ENCODE results near the gene BLVRB. TPM values are rescaled to one million over a fixed set of nuclear protein-coding genes. Genes with fewer than 3 reads are reported as not detected.
"Not testable (repeated sequence)": the region's sequence is repeated elsewhere in the genome, so short reads cannot be mapped to it uniquely, and the experiment has no call there.

Gene BLVRB
- total RNA-seq, 3 donors from 2014 or later, result 17.0 to 19.2 (median 18.1) TPM

GRCh38 chr19:40428197-40428596, 37.3 kb downstream of the BLVRB start:
- not testable (repeated sequence) for H3K4me3 Mint-ChIP-seq; H3K36me3 Mint-ChIP-seq (ENCODE audit: insufficient read depth); H3K27me3 Mint-ChIP-seq (ENCODE audit: low read depth); ATAC-seq; H3K9me3 Mint-ChIP-seq; DNase-seq
- peaks cover 18% of the 10 kb centered on the region for H3K4me1 Mint-ChIP-seq (ENCODE audit: low read depth)

DNA sequence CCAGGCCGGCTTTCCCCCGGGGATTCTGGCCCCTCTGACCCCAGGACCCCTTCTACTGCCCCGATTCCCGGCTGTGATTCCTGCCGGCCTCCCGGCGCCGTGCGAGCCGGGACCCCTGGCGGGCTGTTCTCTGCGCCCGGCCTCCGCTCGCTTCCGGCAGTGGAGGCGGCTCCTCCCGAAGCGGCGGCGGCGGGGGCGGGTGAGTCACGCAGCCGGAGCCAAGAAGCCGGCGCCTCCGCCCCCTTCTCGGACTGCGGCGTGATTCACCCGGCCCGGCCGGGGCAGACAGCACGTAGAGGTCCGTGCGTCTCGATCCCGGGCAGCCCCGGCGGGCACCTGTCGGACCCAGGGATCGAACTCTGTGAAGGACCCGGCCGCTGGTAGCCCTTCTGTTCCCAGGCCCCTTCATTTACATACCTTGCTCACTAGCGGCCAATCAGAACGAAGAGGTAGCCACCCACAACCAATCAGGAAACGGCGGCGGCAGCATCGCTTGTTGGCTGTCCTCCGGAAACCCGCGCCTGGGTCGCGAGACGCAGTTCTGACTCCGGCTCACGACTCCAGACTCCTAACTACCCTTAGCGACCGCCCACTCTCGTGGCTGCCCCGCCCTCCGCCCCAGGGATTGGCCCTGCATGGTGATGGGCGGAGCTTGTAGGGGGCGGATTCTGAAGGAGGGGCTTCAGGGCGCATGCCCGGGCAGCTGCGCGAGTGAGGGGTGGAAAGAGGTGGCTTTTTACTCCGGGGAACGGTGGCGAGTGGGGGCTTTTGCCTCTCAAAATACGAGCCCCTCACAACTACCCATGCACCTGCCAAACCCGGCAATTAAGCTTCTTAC, 39.9 kb downstream of the BLVRB start, which contains the start of gene SERTAD1:
TSS of gene SERTAD1 (minus strand) at position 543 of the 838 bp plus-strand sequence. CDS start 2,446 bp downstream, outside the sequence.
- peak; percentile 87 to 91 for ATAC-seq
- peak; percentile 100 for DNase-seq
- H3K4me3 Mint-ChIP-seq, result peak within 1 kb of the TSS; percentile 93
- H3K4me1 Mint-ChIP-seq (ENCODE audit: low read depth), result peaks cover 24% of the 10 kb centered on the region
- H3K27me3 Mint-ChIP-seq (ENCODE audit: low read depth), result no peaks in the 10 kb centered on the region
- peaks cover 6% of the 10 kb centered on the region for H3K36me3 Mint-ChIP-seq (ENCODE audit: insufficient read depth)
- H3K9me3 Mint-ChIP-seq, result no peaks in the 10 kb centered on the region

- H3K27me3 Mint-ChIP-seq (ENCODE audit: low read depth), result no peaks in the 10 kb centered on the region
- H3K9me3 Mint-ChIP-seq, result no peaks in the 10 kb centered on the region
- H3K4me1 Mint-ChIP-seq (ENCODE audit: low read depth), result peaks cover 24% of the 10 kb centered on the region
- DNase-seq (no peak), ATAC-seq (no peak)
- H3K36me3 Mint-ChIP-seq (ENCODE audit: insufficient read depth), result peaks cover 6% of the 10 kb centered on the region
- H3K4me3 Mint-ChIP-seq, result peak overlapping the region; percentile 93
Measured at GRCh38 chr19:40424637-40425449, 40.7 kb downstream of the BLVRB start.

DNA sequence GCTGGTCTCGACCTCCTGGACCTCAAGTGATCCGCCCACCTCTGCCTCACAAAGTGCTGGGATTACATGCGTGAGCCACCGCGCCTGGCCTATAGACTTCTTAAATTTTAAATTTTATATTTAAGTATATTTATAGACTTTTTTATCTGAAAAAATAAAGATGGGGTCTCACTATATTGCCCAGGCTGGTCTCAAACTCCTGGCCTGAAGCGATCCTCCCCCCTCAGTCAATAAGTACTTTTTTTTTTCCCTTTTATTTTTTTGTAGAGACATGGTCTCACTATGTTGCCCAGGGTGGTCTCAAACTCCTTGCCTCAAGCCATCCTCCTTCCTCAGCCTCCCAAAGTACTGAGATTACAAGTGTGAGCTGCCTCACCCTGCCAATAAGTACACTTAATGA, 41.6 kb downstream of the BLVRB start:
- no peak for ATAC-seq
- Mint-ChIP-seq H3K4me1 (ENCODE audit: low read depth) (peaks cover 24% of the 10 kb centered on the region), H3K36me3 (ENCODE audit: insufficient read depth) (peaks cover 6% of the 10 kb centered on the region), H3K4me3 (peak overlapping the region; percentile 93), H3K27me3 (ENCODE audit: low read depth) (no peaks in the 10 kb centered on the region), H3K9me3 (no peaks in the 10 kb centered on the region)
- DNase-seq, result no peak

DNA sequence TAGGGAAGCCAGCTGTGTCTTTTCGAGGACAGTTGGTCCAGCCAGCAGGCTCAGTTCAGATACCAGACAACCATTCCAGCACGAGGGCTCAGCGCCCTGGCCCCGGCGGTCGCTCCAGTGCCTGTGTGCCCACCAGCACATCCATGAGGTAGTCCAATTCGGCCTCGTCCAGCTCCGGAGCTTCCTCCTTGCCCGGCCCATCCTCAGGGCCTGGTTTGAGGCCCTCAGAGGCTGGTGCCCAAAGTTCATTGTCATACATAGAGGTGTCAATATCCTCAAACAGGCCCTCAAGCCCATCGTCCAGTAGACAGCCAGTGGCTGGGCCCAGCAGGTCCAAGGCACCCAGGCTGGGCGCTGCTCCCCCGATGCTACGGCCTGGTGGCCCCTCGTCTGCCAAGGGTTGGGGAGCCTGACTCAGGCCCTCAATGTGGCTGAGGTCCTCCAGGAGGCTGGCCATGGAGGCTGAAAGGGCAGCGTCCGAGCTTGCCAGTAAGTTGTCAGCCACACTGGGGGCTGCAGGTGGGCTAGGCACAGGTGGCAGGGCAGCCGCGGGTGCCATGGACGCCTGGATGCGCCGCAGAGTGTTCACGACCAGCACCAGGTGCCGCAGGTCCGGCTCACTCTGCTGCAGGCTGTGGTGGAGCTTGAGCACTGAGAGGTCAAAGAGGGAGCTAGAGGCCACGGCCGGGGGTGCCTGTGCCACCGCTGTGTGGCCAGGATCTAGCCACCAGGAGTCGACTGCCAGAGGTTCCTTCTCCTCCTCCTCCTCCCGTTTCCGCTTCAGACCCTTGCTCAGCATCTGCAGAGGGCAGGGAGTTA, 42.6 kb downstream of the BLVRB start:
- ATAC-seq, result no peak
- Mint-ChIP-seq H3K4me1 (ENCODE audit: low read depth) (peaks cover 24% of the 10 kb centered on the region), H3K36me3 (ENCODE audit: insufficient read depth) (peaks cover 6% of the 10 kb centered on the region), H3K4me3 (peak overlapping the region; percentile 55), H3K9me3 (no peaks in the 10 kb centered on the region), H3K27me3 (ENCODE audit: low read depth) (no peaks in the 10 kb centered on the region)
- no peak for DNase-seq

DNA sequence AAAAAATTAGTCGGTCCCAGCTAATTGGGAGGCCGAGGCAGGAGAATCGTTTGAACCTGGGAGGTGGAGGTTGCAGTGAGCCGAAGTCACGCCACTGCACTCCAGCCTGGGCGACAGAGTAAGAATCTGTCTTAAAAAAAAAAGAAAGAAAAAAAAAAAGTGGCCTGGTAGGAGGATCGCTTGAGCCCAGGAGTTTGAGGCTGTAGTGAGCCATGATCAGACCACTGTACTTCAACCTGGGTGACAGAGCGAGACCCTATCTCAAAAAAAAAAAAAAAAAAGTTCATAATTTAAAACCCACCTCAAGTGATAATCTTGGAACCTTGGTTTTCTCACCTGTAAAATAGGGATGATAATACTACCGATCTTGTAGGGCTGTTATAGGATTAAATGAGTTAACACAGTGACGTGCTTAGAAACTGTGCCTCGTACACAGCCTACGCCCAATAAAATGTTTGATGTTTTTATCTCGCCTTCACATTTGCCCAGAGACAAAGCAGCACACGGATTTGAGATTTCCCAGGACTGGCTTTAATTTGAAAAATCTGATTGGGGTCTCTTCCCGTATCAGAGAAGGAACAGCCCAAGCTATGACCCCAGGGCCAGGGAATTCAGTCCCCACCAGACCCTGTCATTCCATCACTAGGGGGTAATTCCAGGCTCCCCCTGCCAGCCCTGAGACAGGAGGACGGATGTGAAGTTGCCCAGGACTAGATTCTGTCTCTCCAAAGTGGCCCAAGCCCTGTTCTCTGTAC, 43.4 kb downstream of the BLVRB start:
- ATAC-seq (no peak), DNase-seq (no peak)
- Mint-ChIP-seq H3K9me3 (no peaks in the 10 kb centered on the region), H3K36me3 (ENCODE audit: insufficient read depth) (peaks cover 6% of the 10 kb centered on the region), H3K4me3 (peak overlapping the region; percentile 79), H3K4me1 (ENCODE audit: low read depth) (peaks cover 28% of the 10 kb centered on the region), H3K27me3 (ENCODE audit: low read depth) (no peaks in the 10 kb centered on the region)

- Mint-ChIP-seq H3K4me3 (peak overlapping the region; percentile 79), H3K36me3 (ENCODE audit: insufficient read depth) (peaks cover 6% of the 10 kb centered on the region), H3K27me3 (ENCODE audit: low read depth) (no peaks in the 10 kb centered on the region), H3K9me3 (no peaks in the 10 kb centered on the region), H3K4me1 (ENCODE audit: low read depth) (peaks cover 28% of the 10 kb centered on the region)
- DNase-seq, result peak; percentile 64
- peak; percentile 49 to 52 for ATAC-seq
Measured at GRCh38 chr19:40420766-40421765, 44.5 kb downstream of the BLVRB start.

- ATAC-seq (no peak), DNase-seq (no peak)
- Mint-ChIP-seq H3K27me3 (ENCODE audit: low read depth) (no peaks in the 10 kb centered on the region), H3K4me1 (ENCODE audit: low read depth) (peaks cover 25% of the 10 kb centered on the region), H3K36me3 (ENCODE audit: insufficient read depth) (peaks cover 6% of the 10 kb centered on the region), H3K4me3 (peak overlapping the region; percentile 79), H3K9me3 (no peaks in the 10 kb centered on the region)
Measured at GRCh38 chr19:40420451-40420765, 45.1 kb downstream of the BLVRB start.

GRCh38 chr19:40419780-40420179, 45.8 kb downstream of the BLVRB start:
- no peaks in the 10 kb centered on the region for H3K27me3 Mint-ChIP-seq (ENCODE audit: low read depth)
- no peaks in the 10 kb centered on the region for H3K9me3 Mint-ChIP-seq
- H3K4me3 Mint-ChIP-seq, result peak overlapping the region; percentile 59
- peaks cover 24% of the 10 kb centered on the region for H3K4me1 Mint-ChIP-seq (ENCODE audit: low read depth)
- ATAC-seq (no peak), DNase-seq (no peak)
- peaks cover 6% of the 10 kb centered on the region for H3K36me3 Mint-ChIP-seq (ENCODE audit: insufficient read depth)

DNA sequence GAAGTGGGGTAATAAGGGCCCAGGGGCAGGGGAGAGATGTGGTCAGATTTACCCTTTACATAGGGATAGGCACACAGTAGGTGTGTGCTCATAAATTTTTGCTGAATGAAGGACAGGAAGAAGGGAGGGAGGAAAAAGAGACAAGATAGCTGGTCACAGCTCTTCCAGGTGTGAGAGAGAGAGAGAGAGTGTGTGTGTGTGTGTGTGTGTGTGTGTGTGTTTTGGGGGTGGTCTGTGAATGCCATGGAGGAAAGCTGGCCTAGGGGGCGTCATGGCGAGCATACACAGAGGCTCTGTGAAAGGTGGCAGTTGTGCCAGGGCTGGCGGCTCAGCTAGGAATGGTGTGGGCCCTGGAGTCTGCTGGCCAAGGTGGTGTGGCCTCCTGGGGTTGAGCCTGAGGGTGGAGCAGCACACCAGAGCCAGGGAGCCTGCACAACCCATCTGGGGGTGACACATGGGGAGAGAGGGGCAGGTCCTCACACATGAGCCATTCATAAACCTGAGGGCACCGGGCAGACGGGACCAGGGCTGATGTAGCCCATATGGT, 46.4 kb downstream of the BLVRB start:
- Mint-ChIP-seq H3K4me1 (ENCODE audit: low read depth) (peaks cover 20% of the 10 kb centered on the region), H3K4me3 (no peak overlapping the region), H3K9me3 (no peaks in the 10 kb centered on the region), H3K36me3 (ENCODE audit: insufficient read depth) (peaks cover 6% of the 10 kb centered on the region), H3K27me3 (ENCODE audit: low read depth) (no peaks in the 10 kb centered on the region)
- no peak for ATAC-seq
- DNase-seq, result no peak

GRCh38 chr19:40418040-40418439, 47.5 kb downstream of the BLVRB start:
- Mint-ChIP-seq H3K36me3 (ENCODE audit: insufficient read depth) (peaks cover 6% of the 10 kb centered on the region), H3K4me3 (no peak overlapping the region), H3K27me3 (ENCODE audit: low read depth) (no peaks in the 10 kb centered on the region), H3K4me1 (ENCODE audit: low read depth) (peaks cover 18% of the 10 kb centered on the region), H3K9me3 (no peaks in the 10 kb centered on the region)
- no peak for ATAC-seq
- DNase-seq, result no peak

DNA sequence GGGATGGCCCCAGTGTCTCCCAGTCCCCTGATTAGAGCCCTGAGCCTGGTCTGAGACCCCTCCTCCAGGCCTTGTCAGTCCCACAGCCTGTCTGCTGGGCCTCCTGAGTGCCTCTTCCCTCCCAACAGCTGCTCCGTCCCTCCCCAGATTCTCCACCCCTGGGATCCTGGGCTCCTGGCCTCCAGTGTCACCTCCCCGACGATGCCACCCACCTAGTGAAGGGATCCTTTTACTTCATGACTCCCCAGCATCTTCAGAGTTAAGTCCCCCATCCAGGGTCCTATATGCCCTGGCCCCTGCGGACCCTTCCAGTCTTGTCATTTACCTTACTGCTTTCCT, 47.9 kb downstream of the BLVRB start:
- H3K9me3 Mint-ChIP-seq, result no peaks in the 10 kb centered on the region
- DNase-seq, result no peak
- no peak for ATAC-seq
- peaks cover 18% of the 10 kb centered on the region for H3K4me1 Mint-ChIP-seq (ENCODE audit: low read depth)
- no peaks in the 10 kb centered on the region for H3K27me3 Mint-ChIP-seq (ENCODE audit: low read depth)
- peaks cover 6% of the 10 kb centered on the region for H3K36me3 Mint-ChIP-seq (ENCODE audit: insufficient read depth)
- H3K4me3 Mint-ChIP-seq, result no peak overlapping the region

All from activated T-cell treated with anti-CD3 and anti-CD28 coated beads, Interleukin-2, amount 50 U/mL, for 4 hours (primary cell).